HG02938 (cell line): Measurements from ENCODE around the gene TMEM218.

Experiments used
- ATAC-seq: cut with Tn5 transposase; IDR thresholded peaks from one replicate; pipeline ENCODE4 v1.9.1; 2021; ENCODE audit warnings: mild to moderate bottlenecking, moderate library complexity; ENCODE audit not compliant: unreplicated experiment

Gene TMEM218

GRCh38 chr11:125111343-125112207 lies at the start of gene TMEM218:
Gene TMEM218, minus strand, starts transcription at chr11:125111626. Its CDS starts 9,385 bp downstream, at chr11:125102241.
- peak; percentile 95 for ATAC-seq

GRCh38 chr11:125157953-125158680 lies 46.7 kb upstream of the TMEM218 start:
- ATAC-seq: no peak

- ATAC-seq: no peak
These were observed 45.8 kb upstream of the TMEM218 start for GRCh38 chr11:125157118-125157733.

DNA sequence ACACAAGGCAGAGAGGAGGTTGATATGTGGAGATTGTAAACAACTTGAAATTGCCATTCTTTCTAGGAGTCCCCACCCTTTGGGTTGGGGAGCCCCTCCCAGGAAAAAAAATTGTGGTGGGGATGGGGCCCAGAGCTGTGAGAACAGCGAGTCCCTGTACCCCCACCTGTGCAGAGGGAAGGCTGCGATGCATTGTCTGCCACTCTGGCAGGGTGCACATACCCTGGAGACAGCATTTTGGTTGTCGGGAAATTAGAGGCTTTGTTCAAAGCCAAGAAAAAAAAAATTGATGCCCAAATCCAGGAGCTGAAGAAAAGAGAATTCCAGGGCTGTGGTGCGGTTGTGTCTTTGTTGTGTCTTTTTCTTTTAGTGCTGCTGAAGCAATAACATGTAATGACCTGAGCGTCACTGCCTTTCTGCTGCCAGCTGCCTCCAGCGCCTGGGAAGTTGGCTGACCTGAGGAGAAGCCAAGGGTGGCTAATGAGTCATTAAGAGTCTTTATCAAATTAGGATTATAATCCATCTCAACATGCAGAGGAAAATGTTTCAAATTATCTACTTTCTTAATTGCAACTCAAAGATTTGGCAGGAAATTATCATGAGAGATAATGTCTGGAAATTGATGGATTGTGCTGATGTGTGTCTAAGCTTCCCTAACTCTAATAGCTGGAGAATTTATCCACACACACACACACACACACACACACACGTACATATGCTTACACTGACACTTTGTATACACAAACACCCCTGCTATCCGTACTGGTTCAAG lies 45.1 kb upstream of the TMEM218 start:
- no peak for ATAC-seq

- ATAC-seq: no peak
These were observed 44.3 kb upstream of the TMEM218 start for GRCh38 chr11:125155767-125156166.

DNA sequence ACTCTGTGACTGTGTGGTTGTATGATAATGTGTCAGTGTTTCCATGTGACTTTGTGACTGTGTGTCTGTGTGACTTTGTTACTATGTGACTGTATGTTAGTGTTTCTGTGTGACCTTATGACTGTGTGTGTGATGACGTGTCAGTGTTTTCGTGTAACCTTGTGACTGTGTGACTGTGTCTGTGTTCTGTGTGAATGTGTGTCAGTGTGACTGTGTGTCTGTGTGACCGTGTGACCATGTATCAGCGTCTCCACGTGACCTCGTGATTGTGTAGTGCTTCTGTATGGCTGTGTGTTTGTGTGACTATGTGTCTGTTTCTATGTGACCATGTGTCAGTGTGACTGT lies 43.6 kb upstream of the TMEM218 start:
- ATAC-seq: no peak

GRCh38 chr11:125154378-125155099 lies 43.1 kb upstream of the TMEM218 start:
- ATAC-seq: no peak

- no peak for ATAC-seq
These were observed 42.4 kb upstream of the TMEM218 start for GRCh38 chr11:125153837-125154236.

- no peak for ATAC-seq
These were observed 37.3 kb upstream of the TMEM218 start for GRCh38 chr11:125148743-125149142.

GRCh38 chr11:125148011-125148410 lies 36.6 kb upstream of the TMEM218 start:
- no peak for ATAC-seq

GRCh38 chr11:125147280-125147679 lies 35.9 kb upstream of the TMEM218 start:
- ATAC-seq: no peak

DNA sequence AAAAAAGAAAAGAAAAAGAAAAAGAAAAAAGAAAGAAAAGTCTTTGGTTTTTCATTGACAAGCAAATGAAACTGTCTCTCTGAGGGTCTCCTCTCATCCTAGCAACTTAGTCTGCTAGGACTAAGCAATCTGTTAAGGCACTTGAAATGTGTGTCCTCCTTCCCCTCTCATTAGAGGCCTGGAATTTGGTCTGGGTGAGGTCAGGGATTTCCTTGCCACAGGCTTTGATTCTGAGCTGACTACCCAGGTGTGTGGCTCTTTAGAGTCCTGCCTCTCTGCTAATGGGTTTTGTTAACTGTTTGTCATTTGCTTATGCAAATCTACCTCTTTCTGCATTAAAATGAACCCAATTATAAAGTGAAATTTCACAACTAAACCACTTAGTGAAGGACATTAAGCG lies 34.8 kb upstream of the TMEM218 start:
- no peak for ATAC-seq

GRCh38 chr11:125141686-125142535 lies 30.5 kb upstream of the TMEM218 start:
- ATAC-seq: peak; percentile 87

DNA sequence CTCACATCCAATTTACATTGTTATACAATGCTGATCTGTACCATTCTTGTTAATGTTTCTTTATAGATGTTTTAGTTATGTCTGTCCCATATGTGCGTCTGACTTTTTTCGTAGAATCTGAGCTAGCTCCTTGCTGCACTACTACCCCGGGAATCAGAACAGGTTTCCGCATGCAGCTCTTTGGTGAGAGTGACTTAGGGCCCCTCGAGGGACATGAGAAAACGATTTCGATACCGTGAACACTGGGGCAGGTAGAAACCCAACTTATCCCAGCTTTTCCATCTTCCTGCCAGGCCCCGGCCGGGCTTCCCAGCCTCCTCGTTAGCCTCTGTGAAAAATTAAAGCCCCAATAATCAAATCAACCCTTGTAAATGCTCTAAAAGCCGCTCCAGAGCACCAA lies 29.8 kb upstream of the TMEM218 start:
- no peak for ATAC-seq

GRCh38 chr11:125140233-125140632 lies 28.8 kb upstream of the TMEM218 start:
- no peak for ATAC-seq

GRCh38 chr11:125139778-125140177 lies 28.4 kb upstream of the TMEM218 start:
- no peak for ATAC-seq

- ATAC-seq: no peak
These were observed 27.5 kb upstream of the TMEM218 start for GRCh38 chr11:125138966-125139365.

GRCh38 chr11:125136001-125136400 lies 24.6 kb upstream of the TMEM218 start:
- no peak for ATAC-seq

- no peak for ATAC-seq
These were observed 21.2 kb upstream of the TMEM218 start for GRCh38 chr11:125132596-125132995.
